ENCODE data around the gene CARD10. TPM values are rescaled to one million over a fixed set of nuclear protein-coding genes. Genes with fewer than 3 reads are reported as not detected.
A peak's percentile ranks its signal among the peaks of the same experiment; 100 is the strongest.
"Not testable (repeated sequence)": the region's sequence is repeated elsewhere in the genome, so short reads cannot be mapped to it uniquely, and the experiment has no call there.

Gene CARD10
- total RNA-seq, 1 donor from 2014 or later, result 64.0 TPM

DNA sequence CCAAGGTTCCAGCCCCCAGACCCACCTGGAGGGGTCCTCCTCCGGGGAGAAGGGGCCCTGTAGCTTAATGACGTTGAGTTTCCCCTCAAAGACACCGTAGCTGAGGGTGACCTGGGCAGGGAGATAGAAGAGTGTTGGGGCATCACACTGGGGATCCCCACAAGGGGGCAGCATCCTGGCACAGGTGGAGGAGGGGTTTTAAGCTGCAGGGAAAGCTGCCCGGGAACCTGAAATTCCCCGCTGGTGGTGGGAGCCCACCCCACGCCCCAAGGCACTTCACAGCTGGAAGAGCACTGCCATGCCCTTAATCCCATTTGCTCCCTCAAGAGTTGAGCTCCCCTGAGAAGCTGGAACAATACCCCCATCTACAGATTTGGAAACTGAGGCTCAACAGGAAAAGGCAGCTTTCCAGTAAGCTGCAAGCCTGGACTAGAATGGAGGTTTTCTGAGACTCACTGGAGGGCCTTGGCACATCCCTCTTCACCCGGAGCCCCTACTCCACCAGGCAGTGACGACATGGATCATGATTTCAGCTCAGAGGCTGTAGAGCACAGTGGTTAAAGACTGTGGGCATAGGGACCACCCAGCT is 46.7 kb downstream of the CARD10 start:
- H3K36me3 ChIP-seq (ENCODE audit: control insufficient read depth, insufficient read depth, low read length), result no peaks in the 10 kb centered on the region
- TF ChIP-seq, protein P1, sequence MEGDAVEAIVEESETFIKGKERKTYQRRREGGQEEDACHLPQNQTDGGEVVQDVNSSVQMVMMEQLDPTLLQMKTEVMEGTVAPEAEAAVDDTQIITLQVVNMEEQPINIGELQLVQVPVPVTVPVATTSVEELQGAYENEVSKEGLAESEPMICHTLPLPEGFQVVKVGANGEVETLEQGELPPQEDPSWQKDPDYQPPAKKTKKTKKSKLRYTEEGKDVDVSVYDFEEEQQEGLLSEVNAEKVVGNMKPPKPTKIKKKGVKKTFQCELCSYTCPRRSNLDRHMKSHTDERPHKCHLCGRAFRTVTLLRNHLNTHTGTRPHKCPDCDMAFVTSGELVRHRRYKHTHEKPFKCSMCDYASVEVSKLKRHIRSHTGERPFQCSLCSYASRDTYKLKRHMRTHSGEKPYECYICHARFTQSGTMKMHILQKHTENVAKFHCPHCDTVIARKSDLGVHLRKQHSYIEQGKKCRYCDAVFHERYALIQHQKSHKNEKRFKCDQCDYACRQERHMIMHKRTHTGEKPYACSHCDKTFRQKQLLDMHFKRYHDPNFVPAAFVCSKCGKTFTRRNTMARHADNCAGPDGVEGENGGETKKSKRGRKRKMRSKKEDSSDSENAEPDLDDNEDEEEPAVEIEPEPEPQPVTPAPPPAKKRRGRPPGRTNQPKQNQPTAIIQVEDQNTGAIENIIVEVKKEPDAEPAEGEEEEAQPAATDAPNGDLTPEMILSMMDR (IDR thresholded peaks at IDR 0.05; ENCODE audit: insufficient read depth, low read length, poor library complexity, severe bottlenecking), result peak; percentile 75
- DNase-seq (ENCODE audit: low read depth), result no peak
- H3K4me3 ChIP-seq (ENCODE audit: low read depth, low read length), result no peak overlapping the region
- no peaks in the 10 kb centered on the region for H3K27me3 ChIP-seq (ENCODE audit: control insufficient read depth, insufficient read depth, low read length)

DNA sequence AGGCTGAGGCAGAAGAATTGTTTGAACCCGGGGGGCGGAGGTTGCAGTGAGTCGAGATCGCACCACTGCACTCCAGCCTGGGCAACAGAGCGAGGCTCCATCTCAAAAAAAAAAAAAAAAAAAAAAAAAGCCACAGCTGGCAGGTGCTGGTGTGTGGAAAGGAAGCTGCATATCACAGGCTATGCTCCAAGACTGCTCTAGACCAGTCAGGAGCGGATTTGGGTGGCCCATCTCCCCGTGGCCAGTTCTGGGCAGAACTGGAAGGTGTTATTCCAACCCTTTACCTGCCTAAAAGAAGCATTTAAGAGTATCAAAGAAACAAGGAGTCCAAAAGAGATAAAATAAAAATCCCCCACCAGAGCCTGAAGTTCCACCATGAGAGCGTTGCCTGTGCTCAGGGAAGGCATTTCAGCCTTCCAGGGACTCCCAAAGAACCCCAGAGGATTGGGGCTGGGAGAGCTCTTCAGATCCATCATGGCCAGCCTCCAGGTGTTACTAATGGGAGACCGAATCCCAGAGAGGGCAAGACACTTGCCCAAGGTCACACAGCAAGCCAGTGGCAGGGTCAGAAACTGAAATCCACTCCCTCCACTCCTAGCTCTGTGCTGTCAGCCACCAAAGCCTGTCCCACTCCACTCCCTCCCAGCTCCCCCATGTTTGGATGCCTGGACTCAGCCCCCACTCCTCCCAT is 47.3 kb downstream of the CARD10 start:
- H3K27me3 ChIP-seq (ENCODE audit: control insufficient read depth, insufficient read depth, low read length), result no peaks in the 10 kb centered on the region
- TF ChIP-seq, protein P1 (IDR thresholded peaks at IDR 0.05; ENCODE audit: insufficient read depth, low read length, poor library complexity, severe bottlenecking), result no peak
- H3K4me3 ChIP-seq (ENCODE audit: low read depth, low read length), result no peak overlapping the region
- no peak for DNase-seq (ENCODE audit: low read depth)
- no peaks in the 10 kb centered on the region for H3K36me3 ChIP-seq (ENCODE audit: control insufficient read depth, insufficient read depth, low read length)

DNA sequence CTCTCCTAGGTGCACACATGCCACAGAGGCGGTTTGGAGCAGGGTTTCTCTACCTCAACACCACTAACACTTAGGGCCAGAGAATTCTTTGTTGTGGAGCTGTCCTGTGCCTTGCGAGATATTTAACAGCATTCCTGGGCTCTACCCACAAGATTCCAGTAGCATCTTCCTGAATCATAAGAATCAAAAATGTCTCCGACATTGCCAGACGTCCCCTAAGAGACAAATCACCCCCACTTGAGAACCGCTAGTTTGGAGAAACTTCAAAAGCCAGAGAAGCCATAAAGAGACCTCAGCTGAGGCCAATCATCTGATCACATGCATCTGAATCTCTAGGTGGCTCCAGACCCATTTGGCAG is 49.1 kb downstream of the CARD10 start:
- Histone ChIP-seq H3K36me3 (ENCODE audit: control insufficient read depth, insufficient read depth, low read length) (no peaks in the 10 kb centered on the region), H3K4me3 (ENCODE audit: low read depth, low read length) (no peak overlapping the region), H3K27me3 (ENCODE audit: control insufficient read depth, insufficient read depth, low read length) (no peaks in the 10 kb centered on the region)
- TF ChIP-seq, protein P1 (IDR thresholded peaks at IDR 0.05; ENCODE audit: insufficient read depth, low read length, poor library complexity, severe bottlenecking), result no peak
- DNase-seq (ENCODE audit: low read depth), result no peak

DNA sequence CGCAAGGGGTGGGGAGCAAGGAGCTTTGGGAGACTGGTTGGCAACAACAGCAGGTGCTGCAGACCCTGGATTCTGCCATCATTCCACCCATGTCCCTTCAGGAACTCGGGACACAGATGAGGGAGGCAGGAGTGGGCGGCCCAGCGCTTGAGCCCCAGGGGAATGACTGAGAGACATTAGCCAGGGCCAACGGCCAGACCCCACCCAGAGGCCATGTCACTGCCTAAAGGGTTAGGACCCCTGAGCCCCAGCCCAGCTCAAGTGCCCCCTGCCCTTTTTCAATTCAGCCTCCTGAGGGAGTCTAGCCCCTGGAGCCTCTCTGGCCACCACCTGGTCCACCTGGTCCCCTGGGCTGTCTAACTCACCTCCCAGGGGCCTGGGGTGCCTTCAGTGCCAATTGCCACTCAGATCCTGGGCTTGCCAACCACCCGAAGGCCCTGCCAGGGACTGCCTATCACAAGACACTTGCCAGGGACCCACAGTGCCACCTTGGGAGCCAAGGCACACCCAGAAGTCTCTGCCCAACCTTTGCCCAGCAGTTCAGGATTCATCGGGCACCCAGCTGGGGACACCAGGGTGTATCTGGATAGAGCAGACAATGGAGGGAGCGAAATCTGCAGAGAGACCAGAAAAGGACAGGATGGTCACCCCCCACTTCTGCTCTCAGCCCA is 49.7 kb downstream of the CARD10 start:
- Histone ChIP-seq H3K4me3 (ENCODE audit: low read depth, low read length) (no peak overlapping the region), H3K27me3 (ENCODE audit: control insufficient read depth, insufficient read depth, low read length) (no peaks in the 10 kb centered on the region), H3K36me3 (ENCODE audit: control insufficient read depth, insufficient read depth, low read length) (no peaks in the 10 kb centered on the region)
- TF ChIP-seq, protein P1 (IDR thresholded peaks at IDR 0.05; ENCODE audit: insufficient read depth, low read length, poor library complexity, severe bottlenecking), result no peak
- DNase-seq (ENCODE audit: low read depth), result no peak

DNA sequence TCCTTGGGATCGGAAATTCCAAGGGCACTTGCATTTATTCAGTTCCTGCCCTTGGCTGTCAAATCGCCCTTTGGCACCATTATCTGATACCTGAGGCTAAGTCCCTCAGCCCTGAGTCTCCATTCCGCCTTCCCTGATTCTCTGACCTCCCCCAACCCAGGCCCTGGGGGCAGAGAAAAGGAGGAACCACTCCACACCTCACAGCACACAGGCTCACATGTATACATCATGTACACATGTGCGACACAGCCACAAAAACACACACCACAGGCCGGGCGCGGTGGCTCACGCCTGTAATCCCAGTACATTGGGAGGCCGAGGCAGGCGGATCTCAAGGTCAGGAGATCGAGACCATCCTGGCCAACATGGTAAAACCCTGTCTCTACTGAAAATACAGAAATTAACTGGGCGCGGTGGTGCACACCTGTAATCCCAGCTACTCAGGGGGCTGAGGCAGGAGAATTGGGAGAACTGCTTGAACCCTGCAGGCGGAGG is 51.0 kb downstream of the CARD10 start:
- not testable (repeated sequence) for H3K36me3 ChIP-seq (ENCODE audit: control insufficient read depth, insufficient read depth, low read length); DNase-seq (ENCODE audit: low read depth); H3K4me3 ChIP-seq (ENCODE audit: low read depth, low read length); H3K27me3 ChIP-seq (ENCODE audit: control insufficient read depth, insufficient read depth, low read length)

DNA sequence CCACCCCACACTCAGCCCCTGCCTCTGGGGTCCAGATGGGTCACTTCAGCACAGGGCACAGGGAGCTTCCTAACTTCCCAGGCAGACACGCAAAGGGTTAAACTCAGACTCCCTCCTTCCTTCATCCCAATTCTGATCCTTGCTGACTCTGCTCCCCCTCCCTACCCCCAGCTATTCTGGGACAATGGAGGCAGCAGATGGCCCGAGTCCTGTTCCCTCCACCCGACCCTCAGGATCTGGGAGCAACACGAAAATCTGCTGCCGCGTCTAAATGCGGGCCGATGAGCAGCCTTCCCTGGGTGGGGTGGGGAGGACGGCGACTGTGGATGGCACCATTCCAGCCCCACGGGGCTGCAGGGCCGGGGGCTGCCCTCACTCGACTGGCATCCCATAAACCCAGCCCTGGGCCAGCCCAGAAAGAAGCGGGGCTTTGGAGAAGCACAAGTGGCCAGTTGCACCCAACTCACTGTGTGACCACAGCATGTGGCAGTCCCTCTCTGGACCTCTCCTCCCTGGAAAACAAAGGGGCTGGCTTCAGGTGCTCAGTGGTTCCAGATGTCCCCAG is 51.7 kb downstream of the CARD10 start:
- H3K27me3 ChIP-seq (ENCODE audit: control insufficient read depth, insufficient read depth, low read length), result peaks cover under 1% of the 10 kb centered on the region
- H3K4me3 ChIP-seq (ENCODE audit: low read depth, low read length), result no peak overlapping the region
- DNase-seq (ENCODE audit: low read depth), result no peak
- H3K36me3 ChIP-seq (ENCODE audit: control insufficient read depth, insufficient read depth, low read length), result no peaks in the 10 kb centered on the region
- TF ChIP-seq, protein P1 (IDR thresholded peaks at IDR 0.05; ENCODE audit: insufficient read depth, low read length, poor library complexity, severe bottlenecking), result no peak
